ENCODE data around the gene PIGN. TPM values are rescaled to one million over a fixed set of nuclear protein-coding genes. Genes with fewer than 3 reads are reported as not detected.

The PIGN gene
- polyA plus RNA-seq, 1 donor from 2014 or later: 8.7 TPM

- Histone ChIP-seq H3K9me3 (ENCODE audit: low read length) (no peaks in the 10 kb centered on the region), H3F3A (ENCODE audit: insufficient read depth, low read length, poor library complexity, severe bottlenecking) (no peaks in the 10 kb centered on the region), H4K20me1 (ENCODE audit: insufficient read depth) (no peaks in the 10 kb centered on the region), H3K36me3 (ENCODE audit: insufficient read depth, low read length) (no peaks in the 10 kb centered on the region), H3K4me3 (ENCODE audit: low read length) (no peak overlapping the region), H3K4me2 (ENCODE audit: low read length) (no peak overlapping the region), H3K79me2 (replicated peaks; ENCODE audit: insufficient read depth, low read length) (no peaks in the 10 kb centered on the region), H2AFZ (ENCODE audit: low read depth, low read length) (no peak overlapping the region), H3K27ac (ENCODE audit: low read length) (no peak overlapping the region), H3K9ac (ENCODE audit: low read length) (no peak overlapping the region), H3K9me2 (ENCODE audit: insufficient read depth, low read length) (no peaks in the 10 kb centered on the region), H3K27me3 (ENCODE audit: insufficient read depth, low read depth, low read length) (no peaks in the 10 kb centered on the region)
- TF ChIP-seq RAD21 (conservative IDR thresholded peaks at IDR 0.05): no peak
- no peak for TF ChIP-seq CTCF (IDR thresholded peaks at IDR 0.05; ENCODE audit: poor library complexity, severe bottlenecking)
- no peak for TF ChIP-seq POLR2AphosphoS5 (IDR thresholded peaks at IDR 0.05)
- TF ChIP-seq SMC3 (conservative IDR thresholded peaks at IDR 0.05; ENCODE audit: poor library complexity): no peak
- TF ChIP-seq EZH2 (IDR thresholded peaks at IDR 0.05; ENCODE audit: borderline replicate concordance, insufficient read depth, low read length, poor library complexity, severe bottlenecking): no peak
- no peak for TF ChIP-seq TAF1 (IDR thresholded peaks at IDR 0.05; ENCODE audit: low read depth)
- TF ChIP-seq MXI1 (conservative IDR thresholded peaks at IDR 0.05; ENCODE audit: poor library complexity, severe bottlenecking): no peak
- no peak for TF ChIP-seq EP300 (conservative IDR thresholded peaks at IDR 0.05; ENCODE audit: poor library complexity, severe bottlenecking)
- TF ChIP-seq REST (IDR thresholded peaks at IDR 0.05; ENCODE audit: borderline replicate concordance): no peak
Measured at GRCh38 chr18:62175521-62175920, 11.3 kb downstream of the PIGN start.

DNA sequence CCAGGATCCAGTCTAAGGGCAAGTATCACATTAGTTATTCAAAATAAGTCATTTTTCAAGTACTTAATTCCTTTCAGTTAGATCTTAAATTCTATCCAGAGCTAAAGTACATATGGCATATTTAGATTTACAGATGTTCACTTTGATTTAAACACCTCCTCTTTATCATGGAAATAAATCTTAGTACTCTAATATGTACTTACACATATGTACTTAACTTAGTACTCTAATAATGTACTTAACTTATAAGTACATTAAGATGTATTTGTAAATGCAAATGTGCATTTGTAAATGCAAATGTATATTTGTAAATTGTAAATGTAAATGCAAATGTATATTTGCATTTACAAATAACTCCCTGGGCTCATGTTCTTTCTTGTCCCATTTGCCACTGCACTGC lies 14.6 kb downstream of the PIGN start:
- no peak overlapping the region for H3K4me2 ChIP-seq (ENCODE audit: low read length)
- no peaks in the 10 kb centered on the region for H3K79me2 ChIP-seq (replicated peaks; ENCODE audit: insufficient read depth, low read length)
- no peaks in the 10 kb centered on the region for H3K27me3 ChIP-seq (ENCODE audit: insufficient read depth, low read depth, low read length)
- H3F3A ChIP-seq (ENCODE audit: insufficient read depth, low read length, poor library complexity, severe bottlenecking): no peaks in the 10 kb centered on the region
- H2AFZ ChIP-seq (ENCODE audit: low read depth, low read length): no peak overlapping the region
- no peak overlapping the region for H3K9ac ChIP-seq (ENCODE audit: low read length)
- no peak overlapping the region for H3K27ac ChIP-seq (ENCODE audit: low read length)
- no peaks in the 10 kb centered on the region for H4K20me1 ChIP-seq (ENCODE audit: insufficient read depth)
- H3K36me3 ChIP-seq (ENCODE audit: insufficient read depth, low read length): no peaks in the 10 kb centered on the region
- H3K9me3 ChIP-seq (ENCODE audit: low read length): no peaks in the 10 kb centered on the region
- TF ChIP-seq CTCF (IDR thresholded peaks at IDR 0.05; ENCODE audit: poor library complexity, severe bottlenecking): no peak
- no peak for TF ChIP-seq EZH2 (IDR thresholded peaks at IDR 0.05; ENCODE audit: borderline replicate concordance, insufficient read depth, low read length, poor library complexity, severe bottlenecking)
- no peak for TF ChIP-seq TAF1 (IDR thresholded peaks at IDR 0.05; ENCODE audit: low read depth)
- TF ChIP-seq RAD21 (conservative IDR thresholded peaks at IDR 0.05): no peak
- no peak for TF ChIP-seq REST (IDR thresholded peaks at IDR 0.05; ENCODE audit: borderline replicate concordance)
- no peak for TF ChIP-seq SMC3 (conservative IDR thresholded peaks at IDR 0.05; ENCODE audit: poor library complexity)
- TF ChIP-seq POLR2AphosphoS5 (IDR thresholded peaks at IDR 0.05): no peak
- no peak for TF ChIP-seq MXI1 (conservative IDR thresholded peaks at IDR 0.05; ENCODE audit: poor library complexity, severe bottlenecking)
- no peak for TF ChIP-seq EP300 (conservative IDR thresholded peaks at IDR 0.05; ENCODE audit: poor library complexity, severe bottlenecking)
- no peak overlapping the region for H3K4me3 ChIP-seq (ENCODE audit: low read length)
- H3K9me2 ChIP-seq (ENCODE audit: insufficient read depth, low read length): no peaks in the 10 kb centered on the region

Measured in neural cell (in vitro differentiated cells).